Spleen (tissue), 11 donors: ENCODE data around the gene FCHO2. TPM values are rescaled to one million over a fixed set of nuclear protein-coding genes. Genes with fewer than 3 reads are reported as not detected.

ENCODE experiments used
- DNase-seq: peaks from one replicate; pipeline ENCODE4 v3.0.0-alpha.2; 2020
- H3K27ac ChIP-seq, 8 donors: fragments of 200-600 bp; sonication (generic) in 7 of 8; 1 replicate in 4 of 8; 2 replicates in 4 of 8; pipeline versions ENCODE4 v1.5.0 to v1.8.0; 2016 to 2021; ENCODE audit warnings: inconsistent platforms in 4 of 8, mild to moderate bottlenecking in 4 of 8, moderate library complexity in 1 of 8
- H3K27me3 ChIP-seq, 7 donors: fragments of 200-600 bp; sonication (generic) in 6 of 7; replicated peaks in 1 of 7; 1 replicate in 4 of 7; 2 replicates in 3 of 7; pipeline versions ENCODE4 v1.5.0 to v1.8.0; 2016 to 2021; ENCODE audit warnings: inconsistent platforms in 3 of 7, mild to moderate bottlenecking in 1 of 7
- H3K36me3 ChIP-seq, 6 donors: fragments of 200-600 bp; sonication (generic) in 5 of 6; 1 replicate in 4 of 6; 2 replicates in 2 of 6; pipeline versions ENCODE4 v1.5.0 to v1.8.0; 2016 to 2021; ENCODE audit warnings: inconsistent platforms in 2 of 6
- H3K4me1 ChIP-seq, 6 donors: fragments of 200-600 bp; sonication (generic) in 5 of 6; 1 replicate in 3 of 6; 2 replicates in 3 of 6; pipeline versions ENCODE4 v1.5.0 to v1.8.0; 2016 to 2021; ENCODE audit warnings: inconsistent platforms in 3 of 6
- H3K4me3 ChIP-seq, 8 donors: fragments of 200-600 bp; sonication (generic) in 7 of 8; 1 replicate in 4 of 8; 2 replicates in 4 of 8; pipeline versions ENCODE4 v1.5.0 to v1.8.0; 2016 to 2021; ENCODE audit warnings: inconsistent platforms in 4 of 8, mild to moderate bottlenecking in 4 of 8, moderate library complexity in 2 of 8
- H3K9me3 ChIP-seq, 8 donors: fragments of 200-600 bp; sonication (generic) in 7 of 8; 1 replicate in 4 of 8; 2 replicates in 4 of 8; pipeline versions ENCODE4 v1.5.0 to v1.8.0; 2016 to 2021; ENCODE audit warnings: inconsistent platforms in 4 of 8
- POLR2A ChIP-seq, 3 donors: fragments of 450-650 bp; IDR thresholded peaks; one replicate each; pipeline ENCODE4 v1.5.1; 2017; ENCODE audit warnings: antibody characterized with exemption in 3 of 3, mild to moderate bottlenecking in 1 of 3
- POLR2AphosphoS5 ChIP-seq, 3 donors: sonication (generic); formaldehyde crosslinking; IDR thresholded peaks; one replicate each; pipeline ENCODE4 v1.5.1; 2017; ENCODE audit warnings: antibody characterized with exemption in 3 of 3
- WGBS, 5 donors: extraction: QIAGEN DNeasy Blood & Tissue Kit in 3 of 5; methylation state at CpG; one replicate each; pipeline versions ENCODE4 v1.1.5 to v1.1.7; 2013 to 2018; 5-methylcytosine and 5-hydroxymethylcytosine counted together
- intact Hi-C: fragments of 100-400 bp; cut with DNase I; formaldehyde crosslinking; loops from one replicate; pipeline ENCODE4 v1.15.0; 2023; ENCODE audit warnings: low total_unique reads
- polyA plus RNA-seq, 3 donors: library from polyadenylated mRNA; stranded (reverse); fragments of 200-250 nt; gene quantifications; one replicate each; pipeline ENCODE4 v1.2.1, GENCODE V29; 2013
- total RNA-seq, 7 donors: library from RNA; depleted of rRNA in 3 of 7; stranded (reverse); fragments of >200 nt in 3 of 7; fragmentation: NEBNext Ultra II Directional in 4 of 7; extraction: Animal tissue kit (Norgen Biotek cat#: 25700) in 4 of 7; gene quantifications; one replicate each; pipeline versions ENCODE4 v1.1.0 to v1.2.1, GENCODE V29; 2016 to 2021
- TF ChIP-seq, protein P1 (sequence below), 11 experiments: fragments of 200-600 bp in 7 of 11; fragments of 450-650 bp in 4 of 11; sonication (generic) in 4 of 11; IDR thresholded peaks in 8 of 11; conservative IDR thresholded peaks in 3 of 11; 1 replicate in 7 of 11; 2 replicates in 4 of 11; pipeline versions ENCODE4 v1.4.0 to v1.8.0; 2016 to 2021; ENCODE audit warnings: antibody characterized with exemption in 11 of 11, inconsistent platforms in 4 of 11, mild to moderate bottlenecking in 1 of 11
- donor health status: healthy with polysubstance abuse.
- donor health status: DM: no; HTN: no; CAD: no; lungs with moderate emphysema.
- donor health status: DM: no; HTN: no; CAD: no.
- donor health status: Bipolar disorder and iron deficiency.
- donor health status: healthy.
- donor health status: DM: no; HTN: no; CAD: no.
- donor health status: DM: yes; HTN: yes; CAD: no.

The FCHO2 gene
- total and polyA plus RNA-seq, 10 donors: 5.6 to 86.6 (median 41.2) TPM

DNA sequence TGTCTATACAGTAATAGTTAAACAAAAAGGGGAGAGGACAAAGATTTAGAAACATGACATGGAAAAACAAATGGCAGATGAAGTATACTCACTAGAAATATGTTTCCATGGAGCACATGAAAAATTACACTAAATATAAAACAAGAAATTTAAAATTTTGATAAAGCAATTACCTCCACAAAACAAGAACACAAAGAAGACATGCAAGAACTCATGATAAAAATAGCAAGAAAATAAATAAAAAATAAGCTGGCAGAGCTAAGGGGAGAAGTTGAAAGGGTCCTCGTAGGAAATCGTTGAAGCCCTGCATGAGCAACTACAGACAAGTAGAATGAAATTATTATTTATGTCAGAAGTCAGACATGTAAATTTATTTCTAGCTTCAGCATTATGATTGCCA lies 141.9 kb downstream of the FCHO2 start:
- Histone ChIP-seq H3K27me3 (no peaks in the 10 kb centered on the region), H3K4me3 (no peak overlapping the region), H3K4me1 (peaks cover 0 to 7% (median 0%) of the 10 kb centered on the region in 6 donors), H3K27ac (no peak overlapping the region), H3K36me3 (no peaks in the 10 kb centered on the region), H3K9me3 (peaks cover 0 to 18% (median 13%) of the 10 kb centered on the region in 8 donors)
- TF ChIP-seq POLR2A (IDR thresholded peaks at IDR 0.05) (no peak), POLR2AphosphoS5 (IDR thresholded peaks at IDR 0.05) (no peak)
- TF ChIP-seq, protein P1, sequence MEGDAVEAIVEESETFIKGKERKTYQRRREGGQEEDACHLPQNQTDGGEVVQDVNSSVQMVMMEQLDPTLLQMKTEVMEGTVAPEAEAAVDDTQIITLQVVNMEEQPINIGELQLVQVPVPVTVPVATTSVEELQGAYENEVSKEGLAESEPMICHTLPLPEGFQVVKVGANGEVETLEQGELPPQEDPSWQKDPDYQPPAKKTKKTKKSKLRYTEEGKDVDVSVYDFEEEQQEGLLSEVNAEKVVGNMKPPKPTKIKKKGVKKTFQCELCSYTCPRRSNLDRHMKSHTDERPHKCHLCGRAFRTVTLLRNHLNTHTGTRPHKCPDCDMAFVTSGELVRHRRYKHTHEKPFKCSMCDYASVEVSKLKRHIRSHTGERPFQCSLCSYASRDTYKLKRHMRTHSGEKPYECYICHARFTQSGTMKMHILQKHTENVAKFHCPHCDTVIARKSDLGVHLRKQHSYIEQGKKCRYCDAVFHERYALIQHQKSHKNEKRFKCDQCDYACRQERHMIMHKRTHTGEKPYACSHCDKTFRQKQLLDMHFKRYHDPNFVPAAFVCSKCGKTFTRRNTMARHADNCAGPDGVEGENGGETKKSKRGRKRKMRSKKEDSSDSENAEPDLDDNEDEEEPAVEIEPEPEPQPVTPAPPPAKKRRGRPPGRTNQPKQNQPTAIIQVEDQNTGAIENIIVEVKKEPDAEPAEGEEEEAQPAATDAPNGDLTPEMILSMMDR (IDR thresholded peaks at IDR 0.05 in 8 of 11, conservative IDR thresholded peaks at IDR 0.05 in 3 of 11): no peak
- intact Hi-C loops: no loop called here
- 88 to 91% (median 89%) methylated on average over 2 of the region's 2 CpGs for WGBS, 5 donors
- DNase-seq: no peak

DNA sequence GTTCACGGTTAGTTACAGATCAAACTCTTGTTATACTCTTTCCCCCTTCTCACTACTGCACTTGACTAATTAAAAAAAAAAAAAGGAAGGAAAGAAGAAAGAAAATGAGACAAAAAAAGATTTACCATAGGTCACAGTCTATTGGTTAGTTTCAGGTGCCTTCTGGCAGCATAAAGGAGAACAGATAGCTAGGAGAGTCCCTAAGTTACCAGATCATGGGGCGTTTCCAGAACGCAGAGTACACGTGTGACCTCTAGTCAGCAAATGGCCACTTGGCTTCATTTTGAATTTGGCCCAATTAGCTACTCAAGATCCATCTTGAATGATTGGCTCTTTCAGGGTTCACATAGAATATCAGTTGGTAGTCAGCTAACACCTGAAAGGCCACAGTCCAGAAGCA lies 144.3 kb downstream of the FCHO2 start:
- no peak for TF ChIP-seq POLR2AphosphoS5 (IDR thresholded peaks at IDR 0.05)
- TF ChIP-seq POLR2A (IDR thresholded peaks at IDR 0.05): no peak
- TF ChIP-seq, protein P1 (IDR thresholded peaks at IDR 0.05 in 8 of 11, conservative IDR thresholded peaks at IDR 0.05 in 3 of 11): no peak
- no peak overlapping the region for H3K27ac ChIP-seq
- H3K4me1 ChIP-seq: no peaks in the 10 kb centered on the region
- H3K4me3 ChIP-seq: no peak overlapping the region
- no peaks in the 10 kb centered on the region for H3K27me3 ChIP-seq
- no peak for DNase-seq
- intact Hi-C loops: no loop called here
- peaks cover 0 to 18% (median 13%) of the 10 kb centered on the region in 8 donors for H3K9me3 ChIP-seq
- 89 to 95% (median 92%) methylated on average over 4 of the region's 4 CpGs for WGBS, 5 donors
- no peaks in the 10 kb centered on the region for H3K36me3 ChIP-seq

DNA sequence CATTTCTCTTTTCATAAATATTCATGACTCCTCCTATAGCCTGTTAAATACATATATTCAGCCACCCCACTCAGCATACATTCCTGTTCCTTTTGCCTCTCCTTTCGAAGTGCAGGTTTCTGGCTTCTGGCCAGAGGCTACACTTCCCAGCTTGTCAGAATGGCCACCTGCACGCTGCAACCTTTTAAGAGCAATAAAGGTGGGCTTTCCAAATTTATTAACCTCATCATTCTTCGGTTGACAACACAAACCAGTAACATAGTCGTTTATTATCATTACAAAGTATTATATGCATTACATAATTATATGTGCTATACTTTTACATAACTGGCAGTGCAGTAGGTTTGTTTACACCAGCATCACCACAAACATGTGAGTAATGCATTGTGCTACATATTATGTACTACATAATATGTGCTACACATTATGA lies 148.0 kb downstream of the FCHO2 start:
- DNase-seq: no peak
- peaks cover 0 to 8% (median 2%) of the 10 kb centered on the region in 8 donors for H3K9me3 ChIP-seq
- no peaks in the 10 kb centered on the region for H3K27me3 ChIP-seq
- H3K27ac ChIP-seq: no peak overlapping the region
- no peaks in the 10 kb centered on the region for H3K36me3 ChIP-seq
- H3K4me1 ChIP-seq: no peaks in the 10 kb centered on the region
- TF ChIP-seq POLR2A (IDR thresholded peaks at IDR 0.05) (no peak), POLR2AphosphoS5 (IDR thresholded peaks at IDR 0.05) (no peak)
- TF ChIP-seq, protein P1 (IDR thresholded peaks at IDR 0.05 in 8 of 11, conservative IDR thresholded peaks at IDR 0.05 in 3 of 11): no peak
- 76 to 86% (median 79%) methylated on average over 4 of the region's 4 CpGs for WGBS, 5 donors
- H3K4me3 ChIP-seq: no peak overlapping the region
- intact Hi-C loops: no loop called here

DNA sequence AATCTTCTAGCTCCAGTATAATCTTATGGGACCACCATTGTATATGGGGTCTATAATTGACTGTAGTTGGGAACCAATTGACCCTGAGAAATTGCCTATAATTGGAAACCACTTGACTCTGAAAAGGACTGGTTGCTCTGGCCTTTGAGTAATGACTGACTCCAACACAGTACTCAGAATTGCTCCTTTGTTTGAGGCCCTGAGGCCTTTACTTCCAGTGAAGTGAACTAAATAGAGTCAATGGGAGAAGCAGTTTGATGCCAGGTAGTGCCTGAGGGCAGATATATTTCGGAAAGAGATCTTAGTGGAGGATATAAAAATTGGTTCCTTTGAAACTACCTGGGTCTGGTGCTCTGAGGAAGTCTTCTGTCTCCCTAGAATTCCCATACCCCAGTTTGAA lies 148.5 kb downstream of the FCHO2 start:
- Histone ChIP-seq H3K27me3 (no peaks in the 10 kb centered on the region), H3K4me3 (no peak overlapping the region), H3K36me3 (no peaks in the 10 kb centered on the region), H3K9me3 (peaks cover 0 to 8% (median 2%) of the 10 kb centered on the region in 8 donors), H3K27ac (no peak overlapping the region), H3K4me1 (no peaks in the 10 kb centered on the region)
- TF ChIP-seq, protein P1 (IDR thresholded peaks at IDR 0.05 in 8 of 11, conservative IDR thresholded peaks at IDR 0.05 in 3 of 11): no peak
- TF ChIP-seq POLR2AphosphoS5 (IDR thresholded peaks at IDR 0.05): no peak
- TF ChIP-seq POLR2A (IDR thresholded peaks at IDR 0.05): no peak
- WGBS, 5 donors: 70 to 86% (median 76%) methylated on average over 1 of the region's 1 CpG
- intact Hi-C loops: no loop called here
- no peak for DNase-seq
